Measurements from ENCODE around the gene GLYATL2.

- TF ChIP-seq, protein P1, sequence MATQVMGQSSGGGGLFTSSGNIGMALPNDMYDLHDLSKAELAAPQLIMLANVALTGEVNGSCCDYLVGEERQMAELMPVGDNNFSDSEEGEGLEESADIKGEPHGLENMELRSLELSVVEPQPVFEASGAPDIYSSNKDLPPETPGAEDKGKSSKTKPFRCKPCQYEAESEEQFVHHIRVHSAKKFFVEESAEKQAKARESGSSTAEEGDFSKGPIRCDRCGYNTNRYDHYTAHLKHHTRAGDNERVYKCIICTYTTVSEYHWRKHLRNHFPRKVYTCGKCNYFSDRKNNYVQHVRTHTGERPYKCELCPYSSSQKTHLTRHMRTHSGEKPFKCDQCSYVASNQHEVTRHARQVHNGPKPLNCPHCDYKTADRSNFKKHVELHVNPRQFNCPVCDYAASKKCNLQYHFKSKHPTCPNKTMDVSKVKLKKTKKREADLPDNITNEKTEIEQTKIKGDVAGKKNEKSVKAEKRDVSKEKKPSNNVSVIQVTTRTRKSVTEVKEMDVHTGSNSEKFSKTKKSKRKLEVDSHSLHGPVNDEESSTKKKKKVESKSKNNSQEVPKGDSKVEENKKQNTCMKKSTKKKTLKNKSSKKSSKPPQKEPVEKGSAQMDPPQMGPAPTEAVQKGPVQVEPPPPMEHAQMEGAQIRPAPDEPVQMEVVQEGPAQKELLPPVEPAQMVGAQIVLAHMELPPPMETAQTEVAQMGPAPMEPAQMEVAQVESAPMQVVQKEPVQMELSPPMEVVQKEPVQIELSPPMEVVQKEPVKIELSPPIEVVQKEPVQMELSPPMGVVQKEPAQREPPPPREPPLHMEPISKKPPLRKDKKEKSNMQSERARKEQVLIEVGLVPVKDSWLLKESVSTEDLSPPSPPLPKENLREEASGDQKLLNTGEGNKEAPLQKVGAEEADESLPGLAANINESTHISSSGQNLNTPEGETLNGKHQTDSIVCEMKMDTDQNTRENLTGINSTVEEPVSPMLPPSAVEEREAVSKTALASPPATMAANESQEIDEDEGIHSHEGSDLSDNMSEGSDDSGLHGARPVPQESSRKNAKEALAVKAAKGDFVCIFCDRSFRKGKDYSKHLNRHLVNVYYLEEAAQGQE (IDR thresholded peaks at IDR 0.05; ENCODE audit: low read depth, low read length): no peak
- TF ChIP-seq SMC3 (IDR thresholded peaks at IDR 0.05; ENCODE audit: low read depth, low read length) (no peak), EZH2phosphoT487 (IDR thresholded peaks at IDR 0.05; ENCODE audit: borderline replicate concordance, low read depth) (no peak), EP300 (IDR thresholded peaks at IDR 0.05; ENCODE audit: borderline replicate concordance in 1 of 2, low read depth in 1 of 2, low read length in 1 of 2) (no peak), SIN3A (IDR thresholded peaks at IDR 0.05; ENCODE audit: borderline replicate concordance, low read depth, low read length) (no peak), YY1 (IDR thresholded peaks at IDR 0.05; ENCODE audit: low read depth) (no peak), JUND (IDR thresholded peaks at IDR 0.05) (no peak), FOXJ3 (CRISPR knock-in tag; IDR thresholded peaks at IDR 0.05) (no peak), POLR2AphosphoS5 (IDR thresholded peaks at IDR 0.05; ENCODE audit: low read depth, low read length) (no peak), FOXM1 (IDR thresholded peaks at IDR 0.05; ENCODE audit: low read depth) (no peak)
- TF ChIP-seq, protein P2, sequence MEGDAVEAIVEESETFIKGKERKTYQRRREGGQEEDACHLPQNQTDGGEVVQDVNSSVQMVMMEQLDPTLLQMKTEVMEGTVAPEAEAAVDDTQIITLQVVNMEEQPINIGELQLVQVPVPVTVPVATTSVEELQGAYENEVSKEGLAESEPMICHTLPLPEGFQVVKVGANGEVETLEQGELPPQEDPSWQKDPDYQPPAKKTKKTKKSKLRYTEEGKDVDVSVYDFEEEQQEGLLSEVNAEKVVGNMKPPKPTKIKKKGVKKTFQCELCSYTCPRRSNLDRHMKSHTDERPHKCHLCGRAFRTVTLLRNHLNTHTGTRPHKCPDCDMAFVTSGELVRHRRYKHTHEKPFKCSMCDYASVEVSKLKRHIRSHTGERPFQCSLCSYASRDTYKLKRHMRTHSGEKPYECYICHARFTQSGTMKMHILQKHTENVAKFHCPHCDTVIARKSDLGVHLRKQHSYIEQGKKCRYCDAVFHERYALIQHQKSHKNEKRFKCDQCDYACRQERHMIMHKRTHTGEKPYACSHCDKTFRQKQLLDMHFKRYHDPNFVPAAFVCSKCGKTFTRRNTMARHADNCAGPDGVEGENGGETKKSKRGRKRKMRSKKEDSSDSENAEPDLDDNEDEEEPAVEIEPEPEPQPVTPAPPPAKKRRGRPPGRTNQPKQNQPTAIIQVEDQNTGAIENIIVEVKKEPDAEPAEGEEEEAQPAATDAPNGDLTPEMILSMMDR (IDR thresholded peaks at IDR 0.05): no peak
- TF ChIP-seq, protein P3, sequence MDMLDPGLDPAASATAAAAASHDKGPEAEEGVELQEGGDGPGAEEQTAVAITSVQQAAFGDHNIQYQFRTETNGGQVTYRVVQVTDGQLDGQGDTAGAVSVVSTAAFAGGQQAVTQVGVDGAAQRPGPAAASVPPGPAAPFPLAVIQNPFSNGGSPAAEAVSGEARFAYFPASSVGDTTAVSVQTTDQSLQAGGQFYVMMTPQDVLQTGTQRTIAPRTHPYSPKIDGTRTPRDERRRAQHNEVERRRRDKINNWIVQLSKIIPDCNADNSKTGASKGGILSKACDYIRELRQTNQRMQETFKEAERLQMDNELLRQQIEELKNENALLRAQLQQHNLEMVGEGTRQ (IDR thresholded peaks at IDR 0.05; ENCODE audit: borderline replicate concordance, low read depth, low read length): no peak
Observed at GRCh38 chr11:58861533-58861932, 17.0 kb upstream of the GLYATL2 start.

Data from SK-N-SH (cell line).